K562 (cell line): ENCODE data around the gene HDAC7. TPM values are rescaled to one million over a fixed set of nuclear protein-coding genes. Genes with fewer than 3 reads are reported as not detected.
A peak's percentile ranks its signal among the peaks of the same experiment; 100 is the strongest.

ENCODE experiments used
- ARID2 ChIP-seq: fragments of 450-650 bp; IDR thresholded peaks from 2 replicates; pipeline ENCODE4 v1.6.1; 2017; ENCODE audit warnings: antibody characterized with exemption, mild to moderate bottlenecking
- FIP1L1 ChIP-seq: fragments of 200-400 bp; formaldehyde crosslinking; IDR thresholded peaks from 2 replicates; pipeline ENCODE4 v1.6.1; 2018; ENCODE audit warnings: mild to moderate bottlenecking, low read depth, low read length; ENCODE audit not compliant: poor library complexity, severe bottlenecking
- GATA2 ChIP-seq: sonication (generic); formaldehyde crosslinking; IDR thresholded peaks from 2 replicates; pipeline ENCODE4 v1.4.0; 2020; ENCODE audit warnings: mild to moderate bottlenecking, missing genetic modification reagents
- NFATC3 ChIP-seq: fragments of 450-650 bp; IDR thresholded peaks from 2 replicates; pipeline ENCODE4 v1.6.1; 2017; ENCODE audit warnings: mild to moderate bottlenecking
- POLR2G ChIP-seq: fragments of 200-400 bp; formaldehyde crosslinking; IDR thresholded peaks from 2 replicates; pipeline ENCODE4 v1.6.1; 2017; ENCODE audit warnings: low read depth, mild to moderate bottlenecking, antibody characterized with exemption, low read length, moderate library complexity
- PURB ChIP-seq: sonication (generic); formaldehyde crosslinking; IDR thresholded peaks from 2 replicates; pipeline ENCODE4 v1.9.0; 2021; ENCODE audit warnings: low read depth, mild to moderate bottlenecking, missing genetic modification reagents
- ZNF277 ChIP-seq: fragments of 250-450 bp; sonication (Bioruptor Pico); IDR thresholded peaks from 2 replicates; pipeline ENCODE4 v1.8.0; 2022; ENCODE audit warnings: inconsistent platforms, mild to moderate bottlenecking, moderate library complexity, borderline replicate concordance
- polyA plus RNA-seq, 8 experiments: library from polyadenylated mRNA; depleted of rRNA in 4 of 8; stranded (reverse) in 5 of 8; unstranded in 3 of 8; fragments of >200 nt; fragmentation: Nextera tagmentation in 2 of 8; fragmentation: Illumina TruSeq in 1 of 8; extraction: Ambion mirVana in 2 of 8; extraction: Trizol in 1 of 8; gene quantifications; 2 replicates each; pipeline versions ENCODE4 v1.2.1 to v1.2.3, GENCODE V29; 2011 to 2014; ENCODE audit warnings: inconsistent platforms in 1 of 8, missing spikeins in 1 of 8
- total RNA-seq, 7 experiments: library from RNA; depleted of rRNA in 6 of 7; stranded (reverse); fragments of >200 nt in 6 of 7; fragmentation: Illumina TruSeq in 2 of 7; extraction: Trizol in 2 of 7; gene quantifications; 2 replicates each; pipeline versions ENCODE4 v1.2.1 to v1.2.3, GENCODE V29; 2011 to 2021; ENCODE audit warnings: low replicate concordance in 1 of 7
- TF ChIP-seq, protein P1 (sequence below): fragments of 250-450 bp; sonication (Bioruptor Pico); IDR thresholded peaks from 2 replicates; pipeline ENCODE4 v1.5.0; 2021; ENCODE audit warnings: mild to moderate bottlenecking, moderate library complexity
- TF ChIP-seq, protein P2 (sequence below): fragments of 450-650 bp; IDR thresholded peaks from 2 replicates; pipeline ENCODE4 v1.6.1; 2016; ENCODE audit warnings: mild to moderate bottlenecking, moderate library complexity

The HDAC7 gene
- total and polyA plus RNA-seq, 9 of the 15 experiments (the other 6 are each of a cell fraction or from before 2014, with no cell fraction given): 2.5 to 129 (median 31.1) TPM

DNA sequence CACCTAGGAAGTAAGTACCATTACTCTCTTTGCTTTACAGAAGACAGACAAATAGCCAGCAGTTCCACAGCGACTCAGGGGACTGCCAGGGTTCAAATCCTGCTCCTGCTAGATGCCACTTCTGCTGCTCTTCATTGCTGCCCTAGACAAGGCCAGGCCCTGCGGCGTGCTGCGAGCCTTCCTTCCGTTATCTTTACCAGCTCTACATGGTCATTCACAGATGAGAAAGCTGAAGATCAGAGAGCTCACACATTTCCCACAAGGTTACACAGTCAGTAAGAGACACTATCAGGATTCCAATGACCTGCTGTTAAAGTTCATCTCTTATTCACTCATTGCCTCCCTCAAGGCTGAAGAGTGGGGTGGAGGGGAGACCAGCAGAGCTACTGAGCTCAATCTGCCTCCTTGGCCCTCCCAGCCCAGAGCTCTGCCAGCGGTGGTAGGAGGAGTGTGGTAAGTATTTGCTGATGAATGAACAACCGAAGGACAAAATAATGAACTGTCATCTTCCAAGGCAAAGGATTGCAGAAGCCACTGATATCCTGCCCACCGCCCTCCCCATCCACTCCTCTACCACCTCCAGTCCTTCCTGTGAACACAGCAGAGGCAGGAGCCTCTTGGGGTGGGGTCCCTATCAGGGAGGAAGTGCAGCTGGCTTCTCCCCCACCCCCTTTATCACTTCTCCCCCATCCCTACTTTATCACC lies 14.6 kb upstream of the HDAC7 start (continued):
- TF ChIP-seq, protein P1, sequence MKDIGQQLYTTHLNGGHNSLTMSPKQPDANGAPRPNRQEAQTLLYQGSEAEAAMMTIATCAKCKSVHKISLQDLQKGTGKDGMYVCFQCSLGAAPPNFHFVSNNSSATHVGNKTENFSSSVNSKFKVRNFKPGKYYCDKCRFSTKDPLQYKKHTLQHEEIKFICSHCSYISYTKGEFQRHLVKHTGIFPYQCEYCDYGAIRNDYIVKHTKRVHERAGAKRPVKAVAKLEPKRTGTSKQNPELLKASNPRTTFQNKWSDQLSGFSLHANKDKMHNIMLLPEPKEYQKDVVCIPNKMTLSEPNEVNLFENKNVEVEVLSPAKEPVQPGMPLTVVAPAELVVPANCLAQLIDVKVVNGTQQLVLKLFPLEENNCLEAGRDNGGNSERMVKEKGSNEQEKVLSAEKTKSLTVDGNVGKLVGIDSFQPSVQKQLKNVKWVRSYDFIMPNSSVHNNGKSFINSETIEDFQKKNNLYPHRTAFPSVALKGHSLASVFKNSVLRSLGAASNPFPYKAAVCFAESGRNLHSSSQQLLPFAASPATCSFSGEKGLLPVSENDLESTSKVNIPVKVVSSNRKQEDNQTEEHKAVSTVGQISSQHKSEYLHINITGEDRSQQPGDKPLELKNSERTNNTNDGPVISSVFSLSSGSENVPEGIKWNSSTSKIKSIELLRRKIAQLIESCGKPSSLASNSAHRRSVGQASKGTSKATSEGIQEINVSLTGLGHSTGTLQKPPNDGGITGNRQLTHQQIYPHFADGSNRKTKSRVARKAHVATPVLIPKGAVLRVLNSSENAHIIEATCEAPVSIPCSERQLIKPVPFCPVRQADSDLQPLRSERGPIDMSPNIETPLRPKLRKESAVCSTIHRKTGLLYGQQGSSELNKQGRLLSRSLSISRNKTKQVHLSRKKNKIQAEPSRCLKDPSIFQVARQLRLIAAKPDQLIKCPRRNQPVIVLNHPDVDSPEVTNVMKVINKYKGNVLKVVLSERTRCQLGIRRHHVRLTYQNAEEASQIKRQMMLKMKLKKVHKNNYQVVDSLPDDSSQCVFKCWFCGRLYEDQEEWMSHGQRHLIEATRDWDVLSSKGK (CRISPR knock-in tag): no peak
- TF ChIP-seq PURB (CRISPR knock-in tag) (no peak), POLR2G (0 out of 2 replicates have a peak, but pooled peaks have one; percentile 6), FIP1L1 (no peak), ARID2 (no peak), NFATC3 (0 out of 2 replicates have a peak, but pooled peaks have one; percentile 22), GATA2 (no peak), ZNF277 (CRISPR knock-in tag) (no peak)
- TF ChIP-seq, protein P2, sequence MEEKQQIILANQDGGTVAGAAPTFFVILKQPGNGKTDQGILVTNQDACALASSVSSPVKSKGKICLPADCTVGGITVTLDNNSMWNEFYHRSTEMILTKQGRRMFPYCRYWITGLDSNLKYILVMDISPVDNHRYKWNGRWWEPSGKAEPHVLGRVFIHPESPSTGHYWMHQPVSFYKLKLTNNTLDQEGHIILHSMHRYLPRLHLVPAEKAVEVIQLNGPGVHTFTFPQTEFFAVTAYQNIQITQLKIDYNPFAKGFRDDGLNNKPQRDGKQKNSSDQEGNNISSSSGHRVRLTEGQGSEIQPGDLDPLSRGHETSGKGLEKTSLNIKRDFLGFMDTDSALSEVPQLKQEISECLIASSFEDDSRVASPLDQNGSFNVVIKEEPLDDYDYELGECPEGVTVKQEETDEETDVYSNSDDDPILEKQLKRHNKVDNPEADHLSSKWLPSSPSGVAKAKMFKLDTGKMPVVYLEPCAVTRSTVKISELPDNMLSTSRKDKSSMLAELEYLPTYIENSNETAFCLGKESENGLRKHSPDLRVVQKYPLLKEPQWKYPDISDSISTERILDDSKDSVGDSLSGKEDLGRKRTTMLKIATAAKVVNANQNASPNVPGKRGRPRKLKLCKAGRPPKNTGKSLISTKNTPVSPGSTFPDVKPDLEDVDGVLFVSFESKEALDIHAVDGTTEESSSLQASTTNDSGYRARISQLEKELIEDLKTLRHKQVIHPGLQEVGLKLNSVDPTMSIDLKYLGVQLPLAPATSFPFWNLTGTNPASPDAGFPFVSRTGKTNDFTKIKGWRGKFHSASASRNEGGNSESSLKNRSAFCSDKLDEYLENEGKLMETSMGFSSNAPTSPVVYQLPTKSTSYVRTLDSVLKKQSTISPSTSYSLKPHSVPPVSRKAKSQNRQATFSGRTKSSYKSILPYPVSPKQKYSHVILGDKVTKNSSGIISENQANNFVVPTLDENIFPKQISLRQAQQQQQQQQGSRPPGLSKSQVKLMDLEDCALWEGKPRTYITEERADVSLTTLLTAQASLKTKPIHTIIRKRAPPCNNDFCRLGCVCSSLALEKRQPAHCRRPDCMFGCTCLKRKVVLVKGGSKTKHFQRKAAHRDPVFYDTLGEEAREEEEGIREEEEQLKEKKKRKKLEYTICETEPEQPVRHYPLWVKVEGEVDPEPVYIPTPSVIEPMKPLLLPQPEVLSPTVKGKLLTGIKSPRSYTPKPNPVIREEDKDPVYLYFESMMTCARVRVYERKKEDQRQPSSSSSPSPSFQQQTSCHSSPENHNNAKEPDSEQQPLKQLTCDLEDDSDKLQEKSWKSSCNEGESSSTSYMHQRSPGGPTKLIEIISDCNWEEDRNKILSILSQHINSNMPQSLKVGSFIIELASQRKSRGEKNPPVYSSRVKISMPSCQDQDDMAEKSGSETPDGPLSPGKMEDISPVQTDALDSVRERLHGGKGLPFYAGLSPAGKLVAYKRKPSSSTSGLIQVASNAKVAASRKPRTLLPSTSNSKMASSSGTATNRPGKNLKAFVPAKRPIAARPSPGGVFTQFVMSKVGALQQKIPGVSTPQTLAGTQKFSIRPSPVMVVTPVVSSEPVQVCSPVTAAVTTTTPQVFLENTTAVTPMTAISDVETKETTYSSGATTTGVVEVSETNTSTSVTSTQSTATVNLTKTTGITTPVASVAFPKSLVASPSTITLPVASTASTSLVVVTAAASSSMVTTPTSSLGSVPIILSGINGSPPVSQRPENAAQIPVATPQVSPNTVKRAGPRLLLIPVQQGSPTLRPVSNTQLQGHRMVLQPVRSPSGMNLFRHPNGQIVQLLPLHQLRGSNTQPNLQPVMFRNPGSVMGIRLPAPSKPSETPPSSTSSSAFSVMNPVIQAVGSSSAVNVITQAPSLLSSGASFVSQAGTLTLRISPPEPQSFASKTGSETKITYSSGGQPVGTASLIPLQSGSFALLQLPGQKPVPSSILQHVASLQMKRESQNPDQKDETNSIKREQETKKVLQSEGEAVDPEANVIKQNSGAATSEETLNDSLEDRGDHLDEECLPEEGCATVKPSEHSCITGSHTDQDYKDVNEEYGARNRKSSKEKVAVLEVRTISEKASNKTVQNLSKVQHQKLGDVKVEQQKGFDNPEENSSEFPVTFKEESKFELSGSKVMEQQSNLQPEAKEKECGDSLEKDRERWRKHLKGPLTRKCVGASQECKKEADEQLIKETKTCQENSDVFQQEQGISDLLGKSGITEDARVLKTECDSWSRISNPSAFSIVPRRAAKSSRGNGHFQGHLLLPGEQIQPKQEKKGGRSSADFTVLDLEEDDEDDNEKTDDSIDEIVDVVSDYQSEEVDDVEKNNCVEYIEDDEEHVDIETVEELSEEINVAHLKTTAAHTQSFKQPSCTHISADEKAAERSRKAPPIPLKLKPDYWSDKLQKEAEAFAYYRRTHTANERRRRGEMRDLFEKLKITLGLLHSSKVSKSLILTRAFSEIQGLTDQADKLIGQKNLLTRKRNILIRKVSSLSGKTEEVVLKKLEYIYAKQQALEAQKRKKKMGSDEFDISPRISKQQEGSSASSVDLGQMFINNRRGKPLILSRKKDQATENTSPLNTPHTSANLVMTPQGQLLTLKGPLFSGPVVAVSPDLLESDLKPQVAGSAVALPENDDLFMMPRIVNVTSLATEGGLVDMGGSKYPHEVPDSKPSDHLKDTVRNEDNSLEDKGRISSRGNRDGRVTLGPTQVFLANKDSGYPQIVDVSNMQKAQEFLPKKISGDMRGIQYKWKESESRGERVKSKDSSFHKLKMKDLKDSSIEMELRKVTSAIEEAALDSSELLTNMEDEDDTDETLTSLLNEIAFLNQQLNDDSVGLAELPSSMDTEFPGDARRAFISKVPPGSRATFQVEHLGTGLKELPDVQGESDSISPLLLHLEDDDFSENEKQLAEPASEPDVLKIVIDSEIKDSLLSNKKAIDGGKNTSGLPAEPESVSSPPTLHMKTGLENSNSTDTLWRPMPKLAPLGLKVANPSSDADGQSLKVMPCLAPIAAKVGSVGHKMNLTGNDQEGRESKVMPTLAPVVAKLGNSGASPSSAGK: peak; percentile 33; the same call in 1 of the 2 replicates
